PC-3 (cell line): ENCODE results near the gene IFITM5. TPM values are rescaled to one million over a fixed set of nuclear protein-coding genes. Genes with fewer than 3 reads are reported as not detected.

Experiments used
- ATAC-seq: fragments of 200-7000 bp; cut with Tn5 transposase; 2 replicates; pipeline ENCODE4 v1.9.1; 2020; ENCODE audit warnings: mild to moderate bottlenecking, moderate library complexity
- BruUV-seq: library from RNA; stranded (reverse); fragments of 400-500 nt; replicated peaks from 2 replicates; lab custom pipeline; 2021; lab: Mats Ljungman, UMichigan
- CTCF ChIA-PET: fragments of 300-600 bp; sonication (Branson Sonifier 250); formaldehyde crosslinking; loops from one replicate; lab custom pipeline; 2022; ENCODE audit warnings: antibody characterized with exemption; lab: Charles Lee
- POLR2A ChIA-PET: fragments of 300-600 bp; sonication (Branson Sonifier 250); formaldehyde crosslinking; loops from one replicate; lab custom pipeline; 2022; ENCODE audit warnings: antibody characterized with exemption; ENCODE audit not compliant: unreplicated experiment; lab: Charles Lee
- DNase-seq: peaks from one replicate; pipeline ENCODE4 v3.0.0-alpha.2; 2015
- H2AFZ ChIP-seq: fragments of 300-600 bp; sonication (generic); 2 replicates; pipeline ENCODE4 v1.6.0; 2016; ENCODE audit warnings: antibody characterized with exemption, low read length
- H3F3A ChIP-seq: fragments of 300-600 bp; sonication (generic); one replicate; pipeline ENCODE4 v1.6.0; 2017; ENCODE audit warnings: antibody characterized with exemption, low read length, control low read depth, mild to moderate bottlenecking; ENCODE audit not compliant: unreplicated experiment
- H3K27ac ChIP-seq: fragments of 300-600 bp; sonication (generic); 2 replicates; pipeline ENCODE4 v1.5.1; 2016; ENCODE audit warnings: mild to moderate bottlenecking, low read length
- H3K27me3 ChIP-seq: fragments of 300-600 bp; sonication (generic); 2 replicates; pipeline ENCODE4 v1.6.1; 2016; ENCODE audit warnings: low read length, mixed read lengths
- H3K36me3 ChIP-seq: fragments of 300-600 bp; sonication (generic); 2 replicates; pipeline ENCODE4 v1.6.1; 2016; ENCODE audit warnings: low read depth, mixed run types, low read length, mixed read lengths
- H3K4me1 ChIP-seq: fragments of 300-600 bp; sonication (generic); 2 replicates; pipeline ENCODE4 v1.5.1; 2016; ENCODE audit warnings: low read length; ENCODE audit not compliant: insufficient read depth
- H3K4me2 ChIP-seq: fragments of 300-600 bp; sonication (generic); 2 replicates; pipeline ENCODE4 v1.6.0; 2016; ENCODE audit warnings: low read length
- H3K4me3 ChIP-seq: fragments of 300-600 bp; sonication (generic); 2 replicates; pipeline ENCODE4 v1.5.1; 2016; ENCODE audit warnings: mild to moderate bottlenecking, low read length, mixed read lengths
- H3K79me2 ChIP-seq: fragments of 300-600 bp; sonication (generic); 2 replicates; pipeline ENCODE4 v1.6.1; 2017; ENCODE audit warnings: low read length, mixed read lengths
- H3K9ac ChIP-seq: fragments of 300-600 bp; sonication (generic); 2 replicates; pipeline ENCODE4 v1.6.0; 2016; ENCODE audit warnings: mild to moderate bottlenecking, low read length
- H3K9me2 ChIP-seq: fragments of 300-600 bp; sonication (generic); replicated peaks from 2 replicates; pipeline ENCODE4 v1.6.1; 2016; ENCODE audit warnings: mixed run types, low read length, mixed read lengths
- H3K9me3 ChIP-seq: fragments of 300-600 bp; sonication (generic); 2 replicates; pipeline ENCODE4 v1.6.1; 2016; ENCODE audit warnings: low read length, mixed read lengths
- H4K20me1 ChIP-seq: fragments of 300-600 bp; sonication (generic); 2 replicates; pipeline ENCODE4 v1.6.1; 2016; ENCODE audit warnings: low read length, mixed read lengths
- CTCF ChIP-seq: fragments of 300-600 bp; sonication (generic); conservative IDR thresholded peaks from 2 replicates; pipeline ENCODE4 v1.5.1; 2017; ENCODE audit warnings: antibody characterized with exemption, low read depth, mild to moderate bottlenecking, low read length
- EZH2 ChIP-seq: fragments of 300-600 bp; sonication (generic); IDR thresholded peaks from one replicate; pipeline ENCODE4 v1.6.1; 2017; ENCODE audit warnings: antibody characterized with exemption, mild to moderate bottlenecking, low read length; ENCODE audit not compliant: unreplicated experiment
- EZH2phosphoT487 ChIP-seq: fragments of 300-600 bp; sonication (generic); IDR thresholded peaks from 2 replicates; pipeline ENCODE4 v1.6.1; 2018; ENCODE audit warnings: mild to moderate bottlenecking, antibody characterized with exemption, low read length, borderline replicate concordance
- intact Hi-C: fragments of 100-400 bp; cut with micrococcal nuclease; formaldehyde crosslinking; loops from 2 replicates; pipeline ENCODE4 v1.9.0; 2023
- total RNA-seq: library from RNA; depleted of rRNA; stranded (reverse); fragments of >200 nt; gene quantifications from 2 replicates; pipeline ENCODE4 v1.2.3, GENCODE V29; 2014

The IFITM5 gene
- total RNA-seq, 1 experiment from 2014 or later = not detected

DNA sequence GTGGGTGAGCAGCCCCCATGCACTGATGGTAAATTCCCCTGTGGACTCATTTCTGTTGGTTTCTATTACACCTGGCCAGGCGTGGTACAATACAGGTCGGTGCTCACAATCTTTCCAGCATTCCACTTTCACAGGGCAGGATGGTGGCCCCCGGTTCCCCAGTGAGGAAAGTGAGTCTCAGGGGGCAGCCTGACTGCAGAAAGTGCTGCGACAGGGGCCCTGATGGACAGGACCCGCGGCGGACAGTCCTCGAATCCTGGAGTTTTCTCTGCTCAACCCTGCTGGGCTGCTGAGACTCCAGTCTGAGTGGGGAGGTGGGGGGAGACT, 13.5 kb downstream of the IFITM5 start:
- H3K9me3 ChIP-seq = no peaks in the 10 kb centered on the region
- CTCF ChIA-PET = no interaction called here
- H3K9me2 ChIP-seq = no peaks in the 10 kb centered on the region
- DNase-seq (no peak), ATAC-seq (no peak)
- H3K79me2 ChIP-seq = no peaks in the 10 kb centered on the region
- H4K20me1 ChIP-seq = no peaks in the 10 kb centered on the region
- H3K27ac ChIP-seq = no peak overlapping the region
- no peak overlapping the region for H2AFZ ChIP-seq
- no peaks in the 10 kb centered on the region for H3F3A ChIP-seq
- POLR2A ChIA-PET = no interaction called here
- no peak overlapping the region for H3K4me2 ChIP-seq
- no peak overlapping the region for H3K4me3 ChIP-seq
- TF ChIP-seq CTCF (no peak), EZH2phosphoT487 (no peak), EZH2 (no peak)
- H3K9ac ChIP-seq = no peak overlapping the region
- H3K27me3 ChIP-seq = peaks cover 7% of the 10 kb centered on the region; the same call in 1 of the 2 replicates
- no peaks in the 10 kb centered on the region for H3K4me1 ChIP-seq
- intact Hi-C loops = no loop called here
- BruUV-seq = no TSS peak
- no peaks in the 10 kb centered on the region for H3K36me3 ChIP-seq

- TF ChIP-seq EZH2phosphoT487 (no peak), EZH2 (no peak), CTCF (no peak)
- no peaks in the 10 kb centered on the region for H4K20me1 ChIP-seq
- ChIA-PET POLR2A (no interaction called here), CTCF (no interaction called here)
- H3K27me3 ChIP-seq = peaks cover 13% of the 10 kb centered on the region
- H3K27ac ChIP-seq = no peak overlapping the region
- DNase-seq (no peak), ATAC-seq (no peak)
- intact Hi-C loops = no loop called here
- H3K9me2 ChIP-seq = no peaks in the 10 kb centered on the region
- H3K36me3 ChIP-seq = no peaks in the 10 kb centered on the region
- no peaks in the 10 kb centered on the region for H3K79me2 ChIP-seq
- H3F3A ChIP-seq = no peaks in the 10 kb centered on the region
- no peaks in the 10 kb centered on the region for H3K4me1 ChIP-seq
- H2AFZ ChIP-seq = no peak overlapping the region
- no peak overlapping the region for H3K4me2 ChIP-seq
- no TSS peak for BruUV-seq
- H3K9me3 ChIP-seq = no peaks in the 10 kb centered on the region
- H3K4me3 ChIP-seq = no peak overlapping the region
- H3K9ac ChIP-seq = no peak overlapping the region
These were observed 14.1 kb downstream of the IFITM5 start for GRCh38 chr11:285021-285893.
